ENCODE data around the gene MYL7.

GRCh38 chr7:44096326-44096881 lies 44.7 kb downstream of the MYL7 start:
- no peak for TF ChIP-seq CTCF (IDR thresholded peaks at IDR 0.05)
- no peak for TF ChIP-seq POLR2A (IDR thresholded peaks at IDR 0.05)

Measured in tibial nerve (tissue), 3 donors.